Fibroblast of lung (primary cell): ENCODE data around the gene CDC42SE2.

Experiments used
- CTCF ChIP-seq, 2 donors: IDR thresholded peaks in 1 of 2; conservative IDR thresholded peaks in 1 of 2; 1 replicate in 1 of 2; 2 replicates in 1 of 2; pipeline ENCODE4 v1.5.1; 2011 to 2012; ENCODE audit warnings: low read length in 2 of 2, control low read depth in 1 of 2, inconsistent platforms in 1 of 2, low read depth in 1 of 2, mild to moderate bottlenecking in 1 of 2
- EZH2 ChIP-seq: IDR thresholded peaks from 2 replicates; pipeline ENCODE4 v1.5.1; 2012; ENCODE audit warnings: low read length, control low read depth, mild to moderate bottlenecking; ENCODE audit errors: missing control alignments

DNA sequence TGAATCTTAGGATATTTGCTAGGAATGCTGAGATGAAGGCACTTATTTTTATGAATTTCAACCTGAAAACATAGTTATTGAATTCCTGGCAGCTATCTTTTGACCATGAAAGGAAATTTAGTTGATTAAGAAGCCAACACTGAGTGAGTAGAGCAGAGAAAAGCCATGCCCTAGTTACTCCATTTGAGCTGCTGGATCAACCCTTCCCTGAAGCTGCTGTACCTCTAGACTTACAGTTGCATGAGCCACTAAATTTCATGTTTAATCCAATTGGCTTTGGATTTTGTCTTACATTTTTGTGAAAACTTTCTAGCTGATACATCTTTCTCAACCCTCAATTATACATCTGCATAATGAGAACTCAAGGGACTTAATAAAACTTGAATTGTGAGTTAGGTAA lies 54.6 kb downstream of the CDC42SE2 start:
- no peak for TF ChIP-seq EZH2
- TF ChIP-seq CTCF (conservative IDR thresholded peaks at IDR 0.05 in 1 of 2, IDR thresholded peaks at IDR 0.05 in 1 of 2; ENCODE audit: low read depth in 1 of 2, low read length in 2 of 2) = no peak
